ENCODE results near the gene ATP2C1. TPM values are rescaled to one million over a fixed set of nuclear protein-coding genes. Genes with fewer than 3 reads are reported as not detected.

ATP2C1 gene
- total RNA-seq, 2 donors from 2014 or later = 76.8 to 81.3 TPM

- H3K27ac ChIP-seq (ENCODE audit: low read depth, low read length) = no peak overlapping the region
- no peak for DNase-seq
- no peaks in the 10 kb centered on the region for H3K36me3 ChIP-seq (ENCODE audit: control insufficient read depth, insufficient read depth, low read length)
- WGBS, 2 experiments (ENCODE audit: insufficient coverage in 1 of 2, insufficient read length in 1 of 2) = 91% methylated on average over 4 of the region's 4 CpGs; no CpG with 5 or more reads in 1 of the 2 experiments
- Mint-ChIP-seq H3K27me3 (ENCODE audit: insufficient read depth) (no peaks in the 10 kb centered on the region), H3K9me3 (peaks cover 7% of the 10 kb centered on the region), H3K4me3 (no peak overlapping the region), H3K27ac (no peak overlapping the region), H3K4me1 (no peaks in the 10 kb centered on the region), H3K36me3 (ENCODE audit: low read depth) (peaks cover 17% of the 10 kb centered on the region)
- H3K9me3 ChIP-seq (ENCODE audit: control insufficient read depth, low read length) = peaks cover 10% of the 10 kb centered on the region
- no peak overlapping the region for H3K4me3 ChIP-seq (ENCODE audit: low read length)
- no peaks in the 10 kb centered on the region for H3K27me3 ChIP-seq (ENCODE audit: control insufficient read depth, insufficient read depth, low read length, poor library complexity, severe bottlenecking)
- no peak for TF ChIP-seq CTCF (conservative IDR thresholded peaks at IDR 0.05)
- H3K4me1 ChIP-seq (ENCODE audit: control insufficient read depth, insufficient read depth, low read length) = no peaks in the 10 kb centered on the region
- no peak overlapping the region for H3K9ac ChIP-seq (ENCODE audit: extremely low read depth, low read length, poor library complexity, severe bottlenecking)
Observed at GRCh38 chr3:130916507-130917167, 22.8 kb downstream of the ATP2C1 start.

GRCh38 chr3:130918328-130918727 is 24.4 kb downstream of the ATP2C1 start:
- Histone ChIP-seq H3K9ac (ENCODE audit: extremely low read depth, low read length, poor library complexity, severe bottlenecking) (no peak overlapping the region), H3K4me1 (ENCODE audit: control insufficient read depth, insufficient read depth, low read length) (no peaks in the 10 kb centered on the region), H3K27me3 (ENCODE audit: control insufficient read depth, insufficient read depth, low read length, poor library complexity, severe bottlenecking) (no peaks in the 10 kb centered on the region), H3K36me3 (ENCODE audit: control insufficient read depth, insufficient read depth, low read length) (no peaks in the 10 kb centered on the region), H3K27ac (ENCODE audit: low read depth, low read length) (no peak overlapping the region), H3K9me3 (ENCODE audit: control insufficient read depth, low read length) (peaks cover 18% of the 10 kb centered on the region), H3K4me3 (ENCODE audit: low read length) (no peak overlapping the region)
- H3K27ac Mint-ChIP-seq = no peak overlapping the region
- TF ChIP-seq CTCF (conservative IDR thresholded peaks at IDR 0.05) = no peak
- no peak for DNase-seq
- peaks cover 17% of the 10 kb centered on the region for H3K9me3 Mint-ChIP-seq
- no peaks in the 10 kb centered on the region for H3K4me1 Mint-ChIP-seq
- H3K4me3 Mint-ChIP-seq = no peak overlapping the region
- H3K36me3 Mint-ChIP-seq (ENCODE audit: low read depth) = peaks cover 17% of the 10 kb centered on the region
- no peaks in the 10 kb centered on the region for H3K27me3 Mint-ChIP-seq (ENCODE audit: insufficient read depth)
- 94 to 96% methylated on average over 6 to 7 of the region's 7 CpGs for WGBS, 2 experiments (ENCODE audit: insufficient coverage in 1 of 2, insufficient read length in 1 of 2)

GRCh38 chr3:130925628-130926027 is 31.7 kb downstream of the ATP2C1 start:
- no peak for DNase-seq
- no peak for TF ChIP-seq CTCF (conservative IDR thresholded peaks at IDR 0.05)
- Mint-ChIP-seq H3K4me3 (no peak overlapping the region), H3K27ac (peak overlapping the region; percentile 53), H3K9me3 (peaks cover 22% of the 10 kb centered on the region), H3K4me1 (peaks cover 20% of the 10 kb centered on the region), H3K36me3 (ENCODE audit: low read depth) (peaks cover 11% of the 10 kb centered on the region), H3K27me3 (ENCODE audit: insufficient read depth) (no peaks in the 10 kb centered on the region)
- no peak overlapping the region for H3K4me3 ChIP-seq (ENCODE audit: low read length)
- peaks cover 6% of the 10 kb centered on the region for H3K4me1 ChIP-seq (ENCODE audit: control insufficient read depth, insufficient read depth, low read length)
- H3K27ac ChIP-seq (ENCODE audit: low read depth, low read length) = no peak overlapping the region
- H3K9ac ChIP-seq (ENCODE audit: extremely low read depth, low read length, poor library complexity, severe bottlenecking) = no peak overlapping the region
- peaks cover 19% of the 10 kb centered on the region for H3K9me3 ChIP-seq (ENCODE audit: control insufficient read depth, low read length)
- WGBS, 2 experiments (ENCODE audit: insufficient coverage in 1 of 2, insufficient read length in 1 of 2) = 92 to 93% methylated on average over 2 to 3 of the region's 3 CpGs
- H3K36me3 ChIP-seq (ENCODE audit: control insufficient read depth, insufficient read depth, low read length) = peaks cover 4% of the 10 kb centered on the region
- H3K27me3 ChIP-seq (ENCODE audit: control insufficient read depth, insufficient read depth, low read length, poor library complexity, severe bottlenecking) = no peaks in the 10 kb centered on the region

Measured in endodermal cell (in vitro differentiated cells).